ENCODE measurements around the gene RNASEH2A. TPM values are rescaled to one million over a fixed set of nuclear protein-coding genes. Genes with fewer than 3 reads are reported as not detected.

The RNASEH2A gene
- total and polyA plus RNA-seq, 2 of the 13 experiments (the other 11 are each of a cell fraction or from before 2014, with no cell fraction given) = 25.1 to 35.8 TPM

- TF ChIP-seq NRL (CRISPR knock-in tag; IDR thresholded peaks at IDR 0.05; ENCODE audit: borderline replicate concordance) (peak; percentile 28; the same call in 1 of the 2 replicates), NFE2 (CRISPR knock-in tag; IDR thresholded peaks at IDR 0.05) (no peak), DRAP1 (CRISPR knock-in tag; IDR thresholded peaks at IDR 0.05) (0 out of 2 replicates have a peak, but pooled peaks have one; percentile 34), GMEB1 (CRISPR knock-in tag; IDR thresholded peaks at IDR 0.05; ENCODE audit: borderline replicate concordance) (peak; percentile 48; the same call in 1 of the 2 replicates), ZMYM2 (CRISPR knock-in tag; IDR thresholded peaks at IDR 0.05) (no peak), ZNF30 (CRISPR knock-in tag; IDR thresholded peaks at IDR 0.05) (0 out of 2 replicates have a peak, but pooled peaks have one; percentile 39), THRA (CRISPR knock-in tag; IDR thresholded peaks at IDR 0.05; ENCODE audit: borderline replicate concordance) (0 out of 2 replicates have a peak, but pooled peaks have one; percentile 33), TEF (CRISPR knock-in tag; IDR thresholded peaks at IDR 0.05) (no peak), KDM3A (CRISPR knock-in tag; IDR thresholded peaks at IDR 0.05; ENCODE audit: low read depth) (peak; percentile 88; the same call in 1 of the 2 replicates), TMF1 (CRISPR knock-in tag; IDR thresholded peaks at IDR 0.05; ENCODE audit: low read depth) (no peak), HDAC2 (CRISPR knock-in tag; IDR thresholded peaks at IDR 0.05) (0 out of 2 replicates have a peak, but pooled peaks have one; percentile 16), ZBTB42 (CRISPR knock-in tag; IDR thresholded peaks at IDR 0.05) (no peak), ZSCAN9 (CRISPR knock-in tag; IDR thresholded peaks at IDR 0.05; ENCODE audit: borderline replicate concordance) (0 out of 2 replicates have a peak, but pooled peaks have one; percentile 27), HNF4A (CRISPR knock-in tag; IDR thresholded peaks at IDR 0.05) (no peak), IKZF5 (CRISPR knock-in tag; IDR thresholded peaks at IDR 0.05) (peak; percentile 62; the same call in 1 of the 2 replicates), ZFP1 (CRISPR knock-in tag; IDR thresholded peaks at IDR 0.05) (no peak), CBFB (CRISPR knock-in tag; IDR thresholded peaks at IDR 0.05) (peak; percentile 45; the same call in 1 of the 2 replicates), RELA (CRISPR knock-in tag; IDR thresholded peaks at IDR 0.05) (peak; percentile 79), ARHGAP35 (CRISPR knock-in tag; IDR thresholded peaks at IDR 0.05; ENCODE audit: borderline replicate concordance) (0 out of 2 replicates have a peak, but pooled peaks have one; percentile 29), SMC3 (IDR thresholded peaks at IDR 0.05; ENCODE audit: low read length) (peak; percentile 99), HOXA3 (CRISPR knock-in tag; IDR thresholded peaks at IDR 0.05) (0 out of 2 replicates have a peak, but pooled peaks have one; percentile 27), POLR2A (IDR thresholded peaks at IDR 0.05; ENCODE audit: insufficient read depth in 1 of 2, low read depth in 2 of 2, low read length in 2 of 2) (0 out of 4 replicates have a peak, but pooled peaks have one; percentile 22 to 48)
Observed at GRCh38 chr19:12796146-12797071, 10.0 kb upstream of the RNASEH2A start (continued).
